ENCODE data around the gene RABGGTA. TPM values are rescaled to one million over a fixed set of nuclear protein-coding genes. Genes with fewer than 3 reads are reported as not detected.

Gene RABGGTA
- total and polyA plus RNA-seq, 8 donors = 16.0 to 230 (median 87.8) TPM

GRCh38 chr14:24269910-24270536, 1.4 kb downstream of the RABGGTA start:
- peak overlapping the region in 1 of 4 donors; percentile 71 for H3K4me3 ChIP-seq
- TF ChIP-seq POLR2AphosphoS5 (IDR thresholded peaks at IDR 0.05) (no peak), POLR2A (IDR thresholded peaks at IDR 0.05) (no peak), CTCF (IDR thresholded peaks at IDR 0.05) (no peak), EP300 (IDR thresholded peaks at IDR 0.05) (no peak)
- H3K9me3 ChIP-seq = no peaks in the 10 kb centered on the region
- H3K36me3 ChIP-seq = peaks cover 30 to 51% (median 50%) of the 10 kb centered on the region in 4 donors
- intact Hi-C loops (cut with DNase I; ENCODE audit: low total_unique reads) = no loop called here
- H3K27me3 ChIP-seq = no peaks in the 10 kb centered on the region
- no peak for DNase-seq
- 94 to 97% (median 95%) methylated on average over 9 to 14 of the region's 14 CpGs for WGBS, 5 donors
- H3K27ac ChIP-seq = peak overlapping the region in 1 of 5 donors; percentile 94
- peaks cover 9 to 44% (median 26%) of the 10 kb centered on the region in 4 donors for H3K4me1 ChIP-seq

GRCh38 chr14:24269368-24269767, 2.0 kb downstream of the RABGGTA start:
- TF ChIP-seq EP300 (IDR thresholded peaks at IDR 0.05) = no peak
- TF ChIP-seq POLR2AphosphoS5 (IDR thresholded peaks at IDR 0.05) = no peak
- no peak for TF ChIP-seq POLR2A (IDR thresholded peaks at IDR 0.05)
- no peak for TF ChIP-seq CTCF (IDR thresholded peaks at IDR 0.05)

DNA sequence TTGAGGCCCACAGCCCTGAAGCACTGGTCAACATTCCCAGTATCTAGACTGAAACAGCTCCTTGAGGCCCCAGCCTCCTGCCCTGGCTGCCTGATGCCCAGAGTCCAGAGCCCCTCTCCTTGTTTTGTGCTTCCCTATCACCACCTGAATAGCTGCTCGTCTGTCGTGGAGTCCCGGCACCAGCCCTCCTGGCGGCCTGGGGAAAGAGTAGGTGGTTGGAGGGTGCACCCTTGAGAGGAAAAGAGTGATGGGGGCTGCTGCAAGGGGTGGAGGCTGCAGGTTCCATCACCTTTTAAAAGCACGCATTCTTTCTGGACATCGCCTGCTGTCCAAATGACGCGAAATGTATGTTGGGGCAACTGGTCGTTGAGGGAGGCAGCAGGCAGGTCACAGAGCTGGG, 3.2 kb downstream of the RABGGTA start:
- Histone ChIP-seq H3K9me3 (no peaks in the 10 kb centered on the region), H3K4me3 (no peak overlapping the region), H3K4me1 (peaks cover 3 to 26% (median 15%) of the 10 kb centered on the region in 4 donors), H3K27me3 (no peaks in the 10 kb centered on the region), H3K27ac (no peak overlapping the region), H3K36me3 (peaks cover 30 to 65% (median 56%) of the 10 kb centered on the region in 4 donors)
- TF ChIP-seq EP300 (IDR thresholded peaks at IDR 0.05) (no peak), POLR2A (IDR thresholded peaks at IDR 0.05) (no peak), CTCF (IDR thresholded peaks at IDR 0.05) (no peak), POLR2AphosphoS5 (IDR thresholded peaks at IDR 0.05) (no peak)
- DNase-seq = no peak
- intact Hi-C loops (cut with DNase I; ENCODE audit: low total_unique reads) = no loop called here
- 89 to 96% (median 94%) methylated on average over 9 of the region's 9 CpGs for WGBS, 5 donors

More at GRCh38 chr14:24269368-24269767, 2.0 kb downstream of the RABGGTA start:
- H3K4me3 ChIP-seq = no peak overlapping the region
- H3K36me3 ChIP-seq = peaks cover 30 to 57% (median 55%) of the 10 kb centered on the region in 4 donors
- H3K4me1 ChIP-seq = peaks cover 9 to 37% (median 25%) of the 10 kb centered on the region in 4 donors
- H3K9me3 ChIP-seq = no peaks in the 10 kb centered on the region
- intact Hi-C loops (cut with DNase I; ENCODE audit: low total_unique reads) = no loop called here
- no peaks in the 10 kb centered on the region for H3K27me3 ChIP-seq
- no peak for DNase-seq
- WGBS, 5 donors = 94 to 98% (median 96%) methylated on average over 6 to 8 of the region's 8 CpGs
- H3K27ac ChIP-seq = no peak overlapping the region

- peaks cover 0 to 19% (median 12%) of the 10 kb centered on the region in 4 donors for H3K4me1 ChIP-seq
- no peaks in the 10 kb centered on the region for H3K27me3 ChIP-seq
- TF ChIP-seq EP300 (IDR thresholded peaks at IDR 0.05) (no peak), POLR2AphosphoS5 (IDR thresholded peaks at IDR 0.05) (no peak), POLR2A (IDR thresholded peaks at IDR 0.05) (no peak), CTCF (IDR thresholded peaks at IDR 0.05) (no peak)
- no peak overlapping the region for H3K4me3 ChIP-seq
- WGBS, 5 donors = 87 to 94% (median 93%) methylated on average over 4 to 9 of the region's 9 CpGs
- H3K36me3 ChIP-seq = peaks cover 30 to 65% (median 56%) of the 10 kb centered on the region in 4 donors
- H3K27ac ChIP-seq = no peak overlapping the region
- intact Hi-C loops (cut with DNase I; ENCODE audit: low total_unique reads) = no loop called here
- no peaks in the 10 kb centered on the region for H3K9me3 ChIP-seq
- DNase-seq = no peak
These were observed 3.9 kb downstream of the RABGGTA start for GRCh38 chr14:24267516-24267915.
